SK-N-SH (cell line): ENCODE measurements around the gene AP2A2. TPM values are rescaled to one million over a fixed set of nuclear protein-coding genes. Genes with fewer than 3 reads are reported as not detected.

ENCODE experiments used
- CTCF ChIA-PET: fragments of 300-600, 350-600 bp; formaldehyde crosslinking; extraction: SDS; loops from one replicate; lab custom pipeline; 2021; lab: Yijun Ruan, JAX
- POLR2A ChIA-PET: fragments of 350-600 bp; sonication (Branson Sonifier 250); formaldehyde crosslinking; extraction: SDS; loops from one replicate; lab custom pipeline; 2020; ENCODE audit warnings: antibody characterized with exemption, inconsistent platforms; lab: Yijun Ruan, JAX
- DNase-seq: peaks from one replicate; pipeline ENCODE4 v3.0.0; 2012
- H2AFZ ChIP-seq: fragments of 200-600 bp; sonication (generic); 2 replicates; pipeline ENCODE4 v1.8.1; 2016; ENCODE audit warnings: antibody characterized with exemption, mild to moderate bottlenecking, low read depth
- H3F3A ChIP-seq: fragments of 200-600 bp; sonication (generic); replicated peaks from 2 replicates; pipeline ENCODE3; 2016; ENCODE audit warnings: antibody characterized with exemption, mild to moderate bottlenecking; ENCODE audit not compliant: insufficient read depth
- H3K27ac ChIP-seq, 2 experiments: fragments of 200-500 bp in 1 of 2; fragments of 200-600 bp in 1 of 2; sonication (Bioruptor generic) in 1 of 2; sonication (generic), shearing (Covaris generic) in 1 of 2; 2 replicates each; pipeline versions ENCODE4 v1.5.1 to v1.6.1; 2014 to 2016; ENCODE audit warnings: low read depth in 2 of 2, inconsistent platforms in 1 of 2, low read length in 1 of 2, mild to moderate bottlenecking in 1 of 2, mixed read lengths in 1 of 2
- H3K27me3 ChIP-seq: fragments of 200-600 bp; sonication (generic), shearing (Covaris generic); 2 replicates; pipeline ENCODE4 v1.6.1; 2016; ENCODE audit warnings: mixed run types; ENCODE audit not compliant: insufficient read depth
- H3K36me3 ChIP-seq, 2 experiments: fragments of 200-500 bp in 1 of 2; fragments of 200-600 bp in 1 of 2; sonication (Bioruptor generic) in 1 of 2; sonication (generic) in 1 of 2; replicated peaks in 1 of 2; 2 replicates each; pipeline versions ENCODE3 to v1.5.1; 2014 to 2016; ENCODE audit warnings: low read length in 1 of 2, mild to moderate bottlenecking in 1 of 2; ENCODE audit not compliant: insufficient read depth in 2 of 2, control insufficient read depth in 1 of 2
- H3K4me1 ChIP-seq, 2 experiments: fragments of 200-500 bp in 1 of 2; fragments of 200-600 bp in 1 of 2; sonication (Bioruptor generic) in 1 of 2; sonication (generic), shearing (Covaris generic) in 1 of 2; 2 replicates each; pipeline versions ENCODE4 v1.5.1 to v1.6.1; 2014 to 2016; ENCODE audit warnings: low read depth in 1 of 2, low read length in 1 of 2, mixed run types in 1 of 2; ENCODE audit not compliant: insufficient read depth in 2 of 2, control insufficient read depth in 1 of 2
- H3K4me2 ChIP-seq: fragments of 200-600 bp; sonication (generic), shearing (Covaris generic); 2 replicates; pipeline ENCODE4 v1.6.1; 2017; ENCODE audit warnings: mixed run types
- H3K4me3 ChIP-seq, 2 experiments: fragments of 200-500 bp in 1 of 2; fragments of 200-600 bp in 1 of 2; sonication (Bioruptor generic) in 1 of 2; sonication (generic), shearing (Covaris generic) in 1 of 2; 2 replicates each; pipeline versions ENCODE4 v1.5.1 to v1.8.1; 2014 to 2016; ENCODE audit warnings: low read depth in 2 of 2, inconsistent platforms in 1 of 2, low read length in 1 of 2, mild to moderate bottlenecking in 1 of 2, mixed read lengths in 1 of 2, moderate library complexity in 1 of 2
- H3K79me2 ChIP-seq: fragments of 200-600 bp; sonication (generic); 2 replicates; pipeline ENCODE4 v1.8.1; 2017; ENCODE audit warnings: mild to moderate bottlenecking; ENCODE audit not compliant: insufficient read depth
- H3K9ac ChIP-seq: fragments of 200-600 bp; sonication (generic); 2 replicates; pipeline ENCODE4 v1.6.1; 2017; ENCODE audit warnings: mixed run types
- H3K9me2 ChIP-seq: fragments of 200-600 bp; sonication (generic); 2 replicates; pipeline ENCODE4 v1.6.1; 2017; ENCODE audit warnings: mixed run types
- H3K9me3 ChIP-seq: fragments of 200-600 bp; sonication (generic); 2 replicates; pipeline ENCODE4 v1.6.1; 2017; ENCODE audit warnings: mixed run types, mild to moderate bottlenecking, moderate library complexity
- H4K20me1 ChIP-seq: fragments of 200-600 bp; sonication (generic); 2 replicates; pipeline ENCODE4 v1.6.1; 2017; ENCODE audit warnings: mild to moderate bottlenecking, mixed run types; ENCODE audit not compliant: insufficient read depth
- FOXM1 ChIP-seq: IDR thresholded peaks from 2 replicates; pipeline ENCODE4 v1.4.0; 2012; ENCODE audit warnings: low read depth, mild to moderate bottlenecking
- MXI1 ChIP-seq: IDR thresholded peaks from 2 replicates; pipeline ENCODE4 v1.6.1; 2012; ENCODE audit warnings: mild to moderate bottlenecking, low read depth, low read length, improper control_type of control experiment
- NFIC ChIP-seq: IDR thresholded peaks from 2 replicates; pipeline ENCODE4 v1.4.0; 2012; ENCODE audit warnings: borderline replicate concordance
- RCOR1 ChIP-seq: fragments of 150-350 bp; IDR thresholded peaks from 2 replicates; pipeline ENCODE4 v1.6.1; 2017; ENCODE audit warnings: antibody characterized with exemption, low read length
- RFX5 ChIP-seq: IDR thresholded peaks from 2 replicates; pipeline ENCODE4 v1.6.1; 2012; ENCODE audit warnings: mild to moderate bottlenecking, improper control_type of control experiment, low read length
- SIN3A ChIP-seq: IDR thresholded peaks from 2 replicates; pipeline ENCODE4 v1.6.1; 2012; ENCODE audit warnings: low read depth, mild to moderate bottlenecking, low read length, moderate library complexity, borderline replicate concordance
- WGBS: methylation state at CpG from one replicate; pipeline ENCODE4 v1.1.6; 2017; ENCODE audit warnings: low lambda C conversion rate; 5-methylcytosine and 5-hydroxymethylcytosine counted together
- polyA plus RNA-seq, 3 experiments: library from polyadenylated mRNA; depleted of rRNA; stranded (reverse); fragments of >200 nt; gene quantifications; 2 replicates each; pipeline ENCODE4 v1.2.3, GENCODE V29; 2012
- TF ChIP-seq, protein P1 (sequence below): IDR thresholded peaks from 2 replicates; pipeline ENCODE4 v1.4.0; 2012; ENCODE audit warnings: low read depth, borderline replicate concordance
- TF ChIP-seq, protein P2 (sequence below): fragments of 150-350 bp; IDR thresholded peaks from 2 replicates; pipeline ENCODE4 v1.6.1; 2017; ENCODE audit warnings: antibody characterized with exemption, low read length, low read depth, borderline replicate concordance
- TF ChIP-seq, protein P3 (sequence below): IDR thresholded peaks from 2 replicates; pipeline ENCODE4; 2012
- TF ChIP-seq, protein P4 (sequence below): fragments of 150-350 bp; IDR thresholded peaks from 2 replicates; pipeline ENCODE4 v1.6.1; 2016; ENCODE audit warnings: mild to moderate bottlenecking, low read depth, low read length
- TF ChIP-seq, protein P5 (sequence below): IDR thresholded peaks from 2 replicates; pipeline ENCODE4 v1.4.0; 2012; ENCODE audit warnings: low read depth, borderline replicate concordance
- TF ChIP-seq, protein P6 (sequence below): IDR thresholded peaks from 2 replicates; pipeline ENCODE4 v1.6.1; 2012; ENCODE audit warnings: mild to moderate bottlenecking, low read depth, low read length, moderate library complexity

Gene AP2A2
- polyA plus RNA-seq, 1 of the 3 experiments (the other 2 are of a cell fraction): 42.7 TPM

DNA sequence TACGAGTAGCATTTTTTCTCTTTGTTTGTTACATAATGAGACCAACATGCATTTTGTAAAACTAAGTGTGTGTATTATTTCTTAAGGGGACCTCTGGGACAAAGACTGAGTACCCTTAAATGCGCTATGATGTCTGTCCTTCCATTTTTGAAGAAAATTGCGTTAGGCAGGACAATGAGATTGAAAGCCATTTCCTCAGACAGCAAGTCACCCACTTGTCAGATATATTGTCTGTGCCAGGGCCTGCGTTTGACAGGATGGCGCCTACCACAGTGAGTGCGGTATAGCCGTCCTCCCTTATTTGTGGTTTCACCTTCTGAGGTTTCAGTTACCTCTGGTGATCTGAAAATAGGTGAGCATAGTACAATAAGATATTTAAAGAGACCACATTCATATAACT is 2.2 kb downstream of the AP2A2 start (continued):
- TF ChIP-seq, protein P1, sequence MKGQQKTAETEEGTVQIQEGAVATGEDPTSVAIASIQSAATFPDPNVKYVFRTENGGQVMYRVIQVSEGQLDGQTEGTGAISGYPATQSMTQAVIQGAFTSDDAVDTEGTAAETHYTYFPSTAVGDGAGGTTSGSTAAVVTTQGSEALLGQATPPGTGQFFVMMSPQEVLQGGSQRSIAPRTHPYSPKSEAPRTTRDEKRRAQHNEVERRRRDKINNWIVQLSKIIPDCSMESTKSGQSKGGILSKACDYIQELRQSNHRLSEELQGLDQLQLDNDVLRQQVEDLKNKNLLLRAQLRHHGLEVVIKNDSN: no peak

DNA sequence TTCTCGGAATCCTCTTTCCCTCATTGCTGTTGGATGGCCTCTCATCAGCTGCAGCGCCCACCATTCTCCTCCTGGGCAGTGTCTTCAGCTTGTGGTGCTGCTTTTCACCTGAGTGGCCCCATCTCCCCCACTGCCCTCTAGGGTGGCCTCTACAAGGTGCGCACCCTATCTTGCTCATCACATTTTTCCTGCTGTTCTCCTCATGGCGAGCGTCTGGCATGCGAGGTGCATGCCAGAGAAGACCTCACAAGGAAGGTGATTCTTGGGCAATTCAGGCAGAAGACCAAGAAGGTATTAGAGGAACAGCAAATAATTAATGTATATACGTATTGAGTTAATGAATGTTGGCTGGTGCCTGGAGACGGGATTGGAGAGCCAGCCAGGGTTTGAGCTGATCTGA is 3.1 kb downstream of the AP2A2 start:
- no peak for DNase-seq
- H3K9me3 ChIP-seq: no peaks in the 10 kb centered on the region
- peaks cover 76% of the 10 kb centered on the region for H3K79me2 ChIP-seq
- H3F3A ChIP-seq: peaks cover 8% of the 10 kb centered on the region
- peaks cover 67% of the 10 kb centered on the region for H4K20me1 ChIP-seq
- POLR2A ChIA-PET: no interaction called here
- H3K27ac ChIP-seq: no peak overlapping the region
- peaks cover 0 to 31% of the 10 kb centered on the region in 2 experiments; a peak in 1 of 4 replicates for H3K4me1 ChIP-seq
- H2AFZ ChIP-seq: no peak overlapping the region
- TF ChIP-seq SIN3A: no peak
- no peak for TF ChIP-seq MXI1
- TF ChIP-seq, protein P2, sequence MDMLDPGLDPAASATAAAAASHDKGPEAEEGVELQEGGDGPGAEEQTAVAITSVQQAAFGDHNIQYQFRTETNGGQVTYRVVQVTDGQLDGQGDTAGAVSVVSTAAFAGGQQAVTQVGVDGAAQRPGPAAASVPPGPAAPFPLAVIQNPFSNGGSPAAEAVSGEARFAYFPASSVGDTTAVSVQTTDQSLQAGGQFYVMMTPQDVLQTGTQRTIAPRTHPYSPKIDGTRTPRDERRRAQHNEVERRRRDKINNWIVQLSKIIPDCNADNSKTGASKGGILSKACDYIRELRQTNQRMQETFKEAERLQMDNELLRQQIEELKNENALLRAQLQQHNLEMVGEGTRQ: no peak
- TF ChIP-seq, protein P3, sequence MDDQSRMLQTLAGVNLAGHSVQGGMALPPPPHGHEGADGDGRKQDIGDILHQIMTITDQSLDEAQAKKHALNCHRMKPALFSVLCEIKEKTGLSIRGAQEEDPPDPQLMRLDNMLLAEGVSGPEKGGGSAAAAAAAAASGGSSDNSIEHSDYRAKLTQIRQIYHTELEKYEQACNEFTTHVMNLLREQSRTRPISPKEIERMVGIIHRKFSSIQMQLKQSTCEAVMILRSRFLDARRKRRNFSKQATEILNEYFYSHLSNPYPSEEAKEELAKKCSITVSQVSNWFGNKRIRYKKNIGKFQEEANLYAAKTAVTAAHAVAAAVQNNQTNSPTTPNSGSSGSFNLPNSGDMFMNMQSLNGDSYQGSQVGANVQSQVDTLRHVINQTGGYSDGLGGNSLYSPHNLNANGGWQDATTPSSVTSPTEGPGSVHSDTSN: no peak
- TF ChIP-seq, protein P4, sequence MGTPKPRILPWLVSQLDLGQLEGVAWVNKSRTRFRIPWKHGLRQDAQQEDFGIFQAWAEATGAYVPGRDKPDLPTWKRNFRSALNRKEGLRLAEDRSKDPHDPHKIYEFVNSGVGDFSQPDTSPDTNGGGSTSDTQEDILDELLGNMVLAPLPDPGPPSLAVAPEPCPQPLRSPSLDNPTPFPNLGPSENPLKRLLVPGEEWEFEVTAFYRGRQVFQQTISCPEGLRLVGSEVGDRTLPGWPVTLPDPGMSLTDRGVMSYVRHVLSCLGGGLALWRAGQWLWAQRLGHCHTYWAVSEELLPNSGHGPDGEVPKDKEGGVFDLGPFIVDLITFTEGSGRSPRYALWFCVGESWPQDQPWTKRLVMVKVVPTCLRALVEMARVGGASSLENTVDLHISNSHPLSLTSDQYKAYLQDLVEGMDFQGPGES: no peak
- no peak for TF ChIP-seq RFX5
- TF ChIP-seq, protein P1: no peak
- no peak for TF ChIP-seq RCOR1
- TF ChIP-seq FOXM1: no peak
- TF ChIP-seq, all 33 proteins: peak for 0
- no peak overlapping the region for H3K4me3 ChIP-seq
- CTCF ChIA-PET: interaction anchor here (1.2 to 4.8 kb wide), 2 partner anchors 78 to 122 kb away, joined by 3 to 21 read pairs; no protein-coding TSS in a partner anchor
- WGBS: 77% methylated on average over 7 of the region's 8 CpGs
- peaks cover 8 to 9% of the 10 kb centered on the region in 2 experiments for H3K36me3 ChIP-seq
- H3K4me2 ChIP-seq: no peak overlapping the region
- no peak overlapping the region for H3K9ac ChIP-seq
- H3K9me2 ChIP-seq: no peaks in the 10 kb centered on the region
- no peaks in the 10 kb centered on the region for H3K27me3 ChIP-seq

DNA sequence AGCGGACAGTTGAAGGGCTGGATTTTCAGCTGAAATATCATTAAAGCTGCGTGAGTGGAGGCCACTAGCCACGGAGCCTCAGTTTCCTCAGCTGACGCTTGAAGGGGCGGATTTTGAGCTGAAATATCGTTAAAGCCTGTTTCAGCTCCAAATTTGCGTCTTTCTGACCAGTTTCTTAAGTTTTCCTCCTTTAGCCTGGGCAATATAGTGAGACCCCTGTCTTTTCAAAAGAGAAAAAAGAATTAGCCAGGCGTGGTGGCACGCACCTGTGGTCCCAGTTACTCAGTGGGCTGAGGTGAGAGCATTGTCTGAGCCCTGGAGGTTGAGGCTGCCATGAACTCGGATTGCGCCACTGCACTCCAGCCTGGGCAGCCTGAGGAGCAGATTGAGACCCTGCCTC is 3.7 kb downstream of the AP2A2 start:
- H3F3A ChIP-seq: peaks cover 8% of the 10 kb centered on the region
- no peak overlapping the region for H3K9ac ChIP-seq
- ChIA-PET POLR2A (no interaction called here), CTCF (interaction anchor here (1.2 to 4.8 kb wide), 2 partner anchors 77 to 121 kb away, joined by 3 to 21 read pairs; no protein-coding TSS in a partner anchor)
- peaks cover 82% of the 10 kb centered on the region for H3K79me2 ChIP-seq
- H3K4me2 ChIP-seq: no peak overlapping the region
- H3K4me1 ChIP-seq: peaks cover 0 to 31% of the 10 kb centered on the region in 2 experiments; a peak in 1 of 4 replicates
- no peak overlapping the region for H3K4me3 ChIP-seq
- peaks cover 8 to 9% of the 10 kb centered on the region in 2 experiments for H3K36me3 ChIP-seq
- WGBS: over 99% methylated on average over 11 of the region's 11 CpGs
- no peaks in the 10 kb centered on the region for H3K27me3 ChIP-seq
- no peaks in the 10 kb centered on the region for H3K9me3 ChIP-seq
- no peaks in the 10 kb centered on the region for H3K9me2 ChIP-seq
- H2AFZ ChIP-seq: no peak overlapping the region
- no peak for DNase-seq
- peaks cover 72% of the 10 kb centered on the region for H4K20me1 ChIP-seq
- no peak overlapping the region for H3K27ac ChIP-seq
- TF ChIP-seq, protein P5, sequence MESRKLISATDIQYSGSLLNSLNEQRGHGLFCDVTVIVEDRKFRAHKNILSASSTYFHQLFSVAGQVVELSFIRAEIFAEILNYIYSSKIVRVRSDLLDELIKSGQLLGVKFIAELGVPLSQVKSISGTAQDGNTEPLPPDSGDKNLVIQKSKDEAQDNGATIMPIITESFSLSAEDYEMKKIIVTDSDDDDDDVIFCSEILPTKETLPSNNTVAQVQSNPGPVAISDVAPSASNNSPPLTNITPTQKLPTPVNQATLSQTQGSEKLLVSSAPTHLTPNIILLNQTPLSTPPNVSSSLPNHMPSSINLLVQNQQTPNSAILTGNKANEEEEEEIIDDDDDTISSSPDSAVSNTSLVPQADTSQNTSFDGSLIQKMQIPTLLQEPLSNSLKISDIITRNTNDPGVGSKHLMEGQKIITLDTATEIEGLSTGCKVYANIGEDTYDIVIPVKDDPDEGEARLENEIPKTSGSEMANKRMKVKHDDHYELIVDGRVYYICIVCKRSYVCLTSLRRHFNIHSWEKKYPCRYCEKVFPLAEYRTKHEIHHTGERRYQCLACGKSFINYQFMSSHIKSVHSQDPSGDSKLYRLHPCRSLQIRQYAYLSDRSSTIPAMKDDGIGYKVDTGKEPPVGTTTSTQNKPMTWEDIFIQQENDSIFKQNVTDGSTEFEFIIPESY: no peak
- TF ChIP-seq, protein P2: no peak
- TF ChIP-seq, protein P6, sequence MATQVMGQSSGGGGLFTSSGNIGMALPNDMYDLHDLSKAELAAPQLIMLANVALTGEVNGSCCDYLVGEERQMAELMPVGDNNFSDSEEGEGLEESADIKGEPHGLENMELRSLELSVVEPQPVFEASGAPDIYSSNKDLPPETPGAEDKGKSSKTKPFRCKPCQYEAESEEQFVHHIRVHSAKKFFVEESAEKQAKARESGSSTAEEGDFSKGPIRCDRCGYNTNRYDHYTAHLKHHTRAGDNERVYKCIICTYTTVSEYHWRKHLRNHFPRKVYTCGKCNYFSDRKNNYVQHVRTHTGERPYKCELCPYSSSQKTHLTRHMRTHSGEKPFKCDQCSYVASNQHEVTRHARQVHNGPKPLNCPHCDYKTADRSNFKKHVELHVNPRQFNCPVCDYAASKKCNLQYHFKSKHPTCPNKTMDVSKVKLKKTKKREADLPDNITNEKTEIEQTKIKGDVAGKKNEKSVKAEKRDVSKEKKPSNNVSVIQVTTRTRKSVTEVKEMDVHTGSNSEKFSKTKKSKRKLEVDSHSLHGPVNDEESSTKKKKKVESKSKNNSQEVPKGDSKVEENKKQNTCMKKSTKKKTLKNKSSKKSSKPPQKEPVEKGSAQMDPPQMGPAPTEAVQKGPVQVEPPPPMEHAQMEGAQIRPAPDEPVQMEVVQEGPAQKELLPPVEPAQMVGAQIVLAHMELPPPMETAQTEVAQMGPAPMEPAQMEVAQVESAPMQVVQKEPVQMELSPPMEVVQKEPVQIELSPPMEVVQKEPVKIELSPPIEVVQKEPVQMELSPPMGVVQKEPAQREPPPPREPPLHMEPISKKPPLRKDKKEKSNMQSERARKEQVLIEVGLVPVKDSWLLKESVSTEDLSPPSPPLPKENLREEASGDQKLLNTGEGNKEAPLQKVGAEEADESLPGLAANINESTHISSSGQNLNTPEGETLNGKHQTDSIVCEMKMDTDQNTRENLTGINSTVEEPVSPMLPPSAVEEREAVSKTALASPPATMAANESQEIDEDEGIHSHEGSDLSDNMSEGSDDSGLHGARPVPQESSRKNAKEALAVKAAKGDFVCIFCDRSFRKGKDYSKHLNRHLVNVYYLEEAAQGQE: no peak
- no peak for TF ChIP-seq NFIC
